HepG2 (cell line): ENCODE data around the gene SEMA3G. TPM values are rescaled to one million over a fixed set of nuclear protein-coding genes. Genes with fewer than 3 reads are reported as not detected.

Experiments
- ARID3A ChIP-seq: IDR thresholded peaks from 2 replicates; pipeline ENCODE4 v1.6.1; 2012; ENCODE audit warnings: low read depth, low read length, improper control_type of control experiment
- ATF7 ChIP-seq, 2 experiments: fragments of 450-650 bp in 1 of 2; sonication (generic) in 1 of 2; formaldehyde crosslinking in 1 of 2; IDR thresholded peaks; 2 replicates each; pipeline versions ENCODE4 v1.4.0 to v1.6.1; 2016 to 2020; ENCODE audit warnings: antibody characterized with exemption in 1 of 2, mild to moderate bottlenecking in 1 of 2, missing genetic modification reagents in 1 of 2
- CBX5 ChIP-seq: sonication (generic); formaldehyde crosslinking; IDR thresholded peaks from 2 replicates; pipeline ENCODE4 v1.4.0; 2020; ENCODE audit warnings: missing genetic modification reagents, borderline replicate concordance
- CHCHD3 ChIP-seq: sonication (generic); formaldehyde crosslinking; IDR thresholded peaks from 2 replicates; pipeline ENCODE4 v1.8.0; 2022; ENCODE audit warnings: mild to moderate bottlenecking, missing genetic modification reagents, moderate library complexity
- CHD2 ChIP-seq: IDR thresholded peaks from 2 replicates; pipeline ENCODE4 v1.6.1; 2011; ENCODE audit warnings: low read depth, low read length, improper control_type of control experiment
- DDIT3 ChIP-seq: sonication (generic); formaldehyde crosslinking; IDR thresholded peaks from 2 replicates; pipeline ENCODE4 v1.4.0; 2020; ENCODE audit warnings: mild to moderate bottlenecking, missing genetic modification reagents
- GLMP ChIP-seq: sonication (generic); formaldehyde crosslinking; IDR thresholded peaks from 2 replicates; pipeline ENCODE4 v1.9.0; 2021; ENCODE audit warnings: missing genetic modification reagents, mild to moderate bottlenecking, borderline replicate concordance
- HNRNPUL1 ChIP-seq: fragments of 200-400 bp; formaldehyde crosslinking; IDR thresholded peaks from 2 replicates; pipeline ENCODE4 v1.6.1; 2017; ENCODE audit warnings: low read depth, mild to moderate bottlenecking, low read length, moderate library complexity
- KDM1A ChIP-seq: IDR thresholded peaks from 2 replicates; pipeline ENCODE4 v1.6.1; 2016; ENCODE audit warnings: missing compliant biosample characterization
- MYC ChIP-seq: sonication (generic); formaldehyde crosslinking; IDR thresholded peaks from 2 replicates; pipeline ENCODE4 v1.9.0; 2021; ENCODE audit warnings: missing genetic modification reagents, borderline replicate concordance
- NFATC3 ChIP-seq: sonication (generic); formaldehyde crosslinking; IDR thresholded peaks from 2 replicates; pipeline ENCODE4 v1.5.1; 2020; ENCODE audit warnings: mild to moderate bottlenecking, missing genetic modification reagents
- PRPF4 ChIP-seq: fragments of 200-400 bp; formaldehyde crosslinking; IDR thresholded peaks from 2 replicates; pipeline ENCODE4 v1.6.1; 2016; ENCODE audit warnings: low read length, low read depth; ENCODE audit not compliant: poor library complexity, severe bottlenecking
- SAFB2 ChIP-seq: sonication (generic); formaldehyde crosslinking; IDR thresholded peaks from 2 replicates; pipeline ENCODE4 v1.5.1; 2020; ENCODE audit warnings: missing genetic modification reagents, low read depth, mild to moderate bottlenecking, borderline replicate concordance
- SRF ChIP-seq: IDR thresholded peaks from 2 replicates; pipeline ENCODE4 v1.6.1; 2011; ENCODE audit warnings: mild to moderate bottlenecking, low read depth, low read length, moderate library complexity
- STAT5B ChIP-seq: sonication (generic); formaldehyde crosslinking; IDR thresholded peaks from 2 replicates; pipeline ENCODE4 v1.4.0; 2020; ENCODE audit warnings: missing genetic modification reagents
- ZNF383 ChIP-seq: sonication (generic); formaldehyde crosslinking; IDR thresholded peaks from 2 replicates; pipeline ENCODE4 v1.4.0; 2020; ENCODE audit warnings: missing genetic modification reagents, mild to moderate bottlenecking, borderline replicate concordance
- ZNF441 ChIP-seq: sonication (generic); formaldehyde crosslinking; IDR thresholded peaks from 2 replicates; pipeline ENCODE4 v1.7.0; 2021; ENCODE audit warnings: missing genetic modification reagents, borderline replicate concordance
- ZNF629 ChIP-seq: sonication (generic); formaldehyde crosslinking; conservative IDR thresholded peaks from 2 replicates; pipeline ENCODE4 v1.5.0; 2020; ENCODE audit warnings: missing genetic modification reagents
- ZNF768 ChIP-seq: sonication (generic); formaldehyde crosslinking; IDR thresholded peaks from 2 replicates; pipeline ENCODE4 v1.4.0; 2020; ENCODE audit warnings: missing genetic modification reagents
- ZNF773 ChIP-seq: sonication (generic); formaldehyde crosslinking; IDR thresholded peaks from 2 replicates; pipeline ENCODE4 v1.4.0; 2020; ENCODE audit warnings: missing genetic modification reagents, borderline replicate concordance
- ZSCAN21 ChIP-seq: sonication (generic); formaldehyde crosslinking; IDR thresholded peaks from 2 replicates; pipeline ENCODE4 v1.8.0; 2022; ENCODE audit warnings: mild to moderate bottlenecking, missing genetic modification reagents, moderate library complexity, borderline replicate concordance
- ZSCAN25 ChIP-seq: sonication (generic); formaldehyde crosslinking; IDR thresholded peaks from 2 replicates; pipeline ENCODE4 v1.8.0; 2022; ENCODE audit warnings: mild to moderate bottlenecking, missing genetic modification reagents
- polyA plus RNA-seq, 8 experiments: library from polyadenylated mRNA; depleted of rRNA in 3 of 8; stranded (reverse) in 7 of 8; unstranded in 1 of 8; fragments of >200 nt; fragmentation: Illumina TruSeq in 4 of 8; extraction: Trizol in 4 of 8; gene quantifications; 2 replicates each; pipeline versions ENCODE4 v1.2.1 to v1.2.3, GENCODE V29; 2011 to 2016; ENCODE audit warnings: low read depth in 4 of 8, missing spikeins in 1 of 8, mixed read lengths in 1 of 8; ENCODE audit not compliant: insufficient read depth in 1 of 8
- total RNA-seq, 5 experiments: library from RNA; depleted of rRNA; stranded (reverse); fragments of >200 nt; fragmentation: Illumina TruSeq; extraction: Trizol; gene quantifications; 2 replicates each; pipeline ENCODE4 v1.2.3, GENCODE V29; 2016; ENCODE audit warnings: low read depth in 1 of 5
- TF ChIP-seq, protein P1 (sequence below): sonication (generic); formaldehyde crosslinking; IDR thresholded peaks from 2 replicates; pipeline ENCODE4 v1.4.0; 2020; ENCODE audit warnings: missing genetic modification reagents; ENCODE audit errors: not compliant biosample characterization

Gene SEMA3G
- total and polyA plus RNA-seq, 2 of the 13 experiments (the other 11 are each of a cell fraction or from before 2014, with no cell fraction given) = 6.1 to 8.3 TPM

DNA sequence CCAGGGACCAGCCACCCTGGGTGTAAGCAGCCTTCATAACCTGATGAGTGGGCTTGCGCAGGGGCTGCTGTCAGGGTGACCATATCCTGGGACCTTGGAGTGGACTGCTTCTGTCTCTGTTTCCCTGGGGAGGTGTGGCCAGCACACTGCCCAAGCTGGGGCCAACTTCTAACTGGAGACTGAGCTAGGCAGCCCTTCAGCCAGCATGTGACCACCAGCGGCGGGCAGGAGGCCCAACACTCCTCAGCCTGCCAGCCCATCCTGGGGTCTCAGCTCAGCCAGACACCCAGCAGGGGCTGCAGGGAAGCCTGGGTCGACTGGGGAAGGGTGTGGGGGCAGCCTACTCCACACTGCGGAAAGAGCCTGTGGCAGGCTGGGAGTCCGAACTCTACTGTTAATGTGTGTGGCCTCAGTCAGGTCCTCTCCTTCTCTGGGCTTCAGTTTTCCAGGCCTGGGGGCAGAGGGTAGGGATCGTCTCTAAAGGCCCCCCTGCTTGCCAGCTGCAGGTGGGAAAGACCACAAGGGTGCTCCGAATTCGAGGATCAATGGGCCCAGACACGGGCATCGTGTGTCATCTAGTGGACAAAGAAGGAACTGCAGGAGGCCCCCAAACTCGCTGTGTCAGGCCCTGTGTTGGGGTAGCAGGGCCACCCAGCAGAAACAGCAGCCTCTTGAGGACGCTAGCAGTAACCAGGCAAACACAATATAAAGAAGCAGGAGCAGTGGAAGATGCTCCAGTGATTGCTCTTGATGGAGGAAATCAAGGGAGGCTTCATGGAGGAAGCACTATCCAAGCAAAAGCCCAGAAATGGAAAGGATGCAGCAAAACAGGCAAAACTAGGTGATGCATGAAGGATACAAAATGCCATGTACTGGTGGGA lies 2.0 kb upstream of the SEMA3G start (continued):
- no peak for TF ChIP-seq ZNF773
- no peak; the same call in 1 of the 2 replicates for TF ChIP-seq ZNF768 (CRISPR knock-in tag)
- no peak; the same call in 1 of the 2 replicates for TF ChIP-seq ZNF441 (CRISPR knock-in tag)
- TF ChIP-seq PRPF4 = no peak
- peak; percentile 28; the same call in 1 of the 2 replicates for TF ChIP-seq ZSCAN21
- TF ChIP-seq SAFB2 (CRISPR knock-in tag) = no peak
- TF ChIP-seq SRF = no peak
- TF ChIP-seq ZNF629 = no peak
- TF ChIP-seq, protein P1, sequence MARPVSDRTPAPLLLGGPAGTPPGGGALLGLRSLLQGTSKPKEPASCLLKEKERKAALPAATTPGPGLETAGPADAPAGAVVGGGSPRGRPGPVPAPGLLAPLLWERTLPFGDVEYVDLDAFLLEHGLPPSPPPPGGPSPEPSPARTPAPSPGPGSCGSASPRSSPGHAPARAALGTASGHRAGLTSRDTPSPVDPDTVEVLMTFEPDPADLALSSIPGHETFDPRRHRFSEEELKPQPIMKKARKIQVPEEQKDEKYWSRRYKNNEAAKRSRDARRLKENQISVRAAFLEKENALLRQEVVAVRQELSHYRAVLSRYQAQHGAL (CRISPR knock-in tag) = no peak
- no peak for TF ChIP-seq NFATC3 (CRISPR knock-in tag)
- no peak for TF ChIP-seq MYC (CRISPR knock-in tag)
- TF ChIP-seq ZNF383 (CRISPR knock-in tag) = no peak
- no peak for TF ChIP-seq CHD2
- no peak for TF ChIP-seq STAT5B (CRISPR knock-in tag)
- no peak for TF ChIP-seq ATF7 (IDR thresholded peaks at IDR 0.05)
- no peak for TF ChIP-seq ATF7 (CRISPR knock-in tag; IDR thresholded peaks at IDR 0.05)
- no peak for TF ChIP-seq DDIT3
- no peak for TF ChIP-seq HNRNPUL1
- TF ChIP-seq CBX5 (CRISPR knock-in tag) = no peak; the same call in 1 of the 2 replicates
- no peak for TF ChIP-seq ZSCAN25 (CRISPR knock-in tag)
- no peak for TF ChIP-seq CHCHD3 (CRISPR knock-in tag)
- no peak for TF ChIP-seq KDM1A (CRISPR knock-in tag)
- 0 out of 2 replicates have a peak, but pooled peaks have one; percentile 18 for TF ChIP-seq ARID3A
- TF ChIP-seq GLMP (CRISPR knock-in tag) = no peak
